ENCODE data around the gene GNAO1.

The GNAO1 gene

DNA sequence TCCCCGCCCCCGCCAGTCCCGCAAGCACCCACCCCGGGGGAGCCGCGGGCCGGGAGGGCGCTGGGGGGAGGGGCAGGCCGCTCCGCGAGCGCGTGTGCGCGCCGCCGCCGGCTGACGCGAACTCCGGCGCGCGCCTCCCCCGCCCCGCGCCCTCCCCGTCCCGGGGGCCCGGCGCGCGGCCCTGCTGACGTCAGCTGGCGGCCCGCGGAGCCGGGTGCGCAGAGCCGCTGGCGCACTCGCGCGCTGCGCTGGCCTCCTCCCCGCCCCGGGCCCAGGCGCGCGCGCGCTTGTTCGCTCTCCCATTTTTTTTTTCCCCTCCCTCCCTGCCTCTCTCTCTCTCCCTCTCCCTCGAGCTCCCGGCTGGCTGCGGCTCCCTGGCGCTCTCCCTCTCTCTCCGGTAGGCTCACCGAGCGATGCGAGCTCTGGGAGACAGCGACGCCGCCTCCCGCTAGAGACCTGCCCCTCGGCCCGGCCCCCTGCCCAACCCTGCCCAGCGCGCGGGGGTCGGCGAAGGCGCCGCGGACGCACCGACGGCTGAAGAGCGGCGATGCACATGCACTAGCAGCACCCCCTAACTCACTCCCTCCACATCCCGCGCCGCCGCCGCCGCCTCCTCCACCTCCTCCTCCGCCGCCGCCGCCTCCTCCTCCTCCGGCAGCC lies at the start of gene GNAO1:
Gene GNAO1, plus strand, starts transcription at position 334 of the 660 bp plus-strand sequence. CDS start 747 bp downstream, outside the sequence.
- Histone ChIP-seq H3K27ac (peak within 1 kb of the TSS in 12 of 21 experiments; percentile 14 to 82 (median 54)), H3K4me3 (peak within 1 kb of the TSS; percentile 34 to 64 (median 49))

DNA sequence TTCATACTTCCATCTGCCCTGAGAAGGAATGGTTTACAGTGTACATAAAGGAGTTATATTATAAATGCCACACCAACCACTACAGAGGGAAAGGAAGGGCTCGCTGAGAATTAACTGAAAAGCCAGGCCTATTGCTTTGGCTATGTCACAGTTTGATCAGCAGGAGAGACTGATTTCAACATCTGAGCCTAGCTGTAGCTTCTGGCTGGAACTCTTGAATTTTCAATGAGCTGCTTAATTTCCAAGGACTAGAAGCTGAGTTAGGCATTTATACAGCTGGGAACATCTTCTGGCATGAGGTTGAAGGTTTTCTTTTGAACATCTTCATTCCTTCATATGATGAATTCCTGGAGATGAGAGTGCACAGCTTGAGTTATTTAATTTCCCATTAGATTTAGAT lies 47.6 kb upstream of the GNAO1 start:
- H3K27ac ChIP-seq: no peak overlapping the region
- H3K4me3 ChIP-seq: no peak overlapping the region

DNA sequence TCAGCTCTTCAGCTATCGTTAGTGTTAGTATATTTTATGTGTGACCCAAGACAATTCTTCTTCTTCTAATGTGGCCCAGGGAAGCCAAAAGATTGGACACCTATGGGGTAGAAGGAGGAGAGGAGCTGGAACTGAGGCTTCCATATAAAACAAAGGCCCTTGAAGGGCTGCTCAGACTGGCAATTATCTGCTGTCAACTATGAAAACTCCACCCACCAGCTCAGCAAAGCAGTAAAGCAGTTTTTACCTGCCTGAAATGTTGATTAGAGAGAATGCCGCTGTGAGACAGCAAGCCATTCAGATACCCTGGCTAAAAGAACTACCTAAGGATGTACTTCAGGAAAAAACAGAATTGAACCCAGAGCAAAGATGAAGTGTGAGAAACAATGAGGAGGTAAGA lies 45.9 kb upstream of the GNAO1 start:
- Histone ChIP-seq H3K27ac (no peak overlapping the region), H3K4me3 (no peak overlapping the region)

DNA sequence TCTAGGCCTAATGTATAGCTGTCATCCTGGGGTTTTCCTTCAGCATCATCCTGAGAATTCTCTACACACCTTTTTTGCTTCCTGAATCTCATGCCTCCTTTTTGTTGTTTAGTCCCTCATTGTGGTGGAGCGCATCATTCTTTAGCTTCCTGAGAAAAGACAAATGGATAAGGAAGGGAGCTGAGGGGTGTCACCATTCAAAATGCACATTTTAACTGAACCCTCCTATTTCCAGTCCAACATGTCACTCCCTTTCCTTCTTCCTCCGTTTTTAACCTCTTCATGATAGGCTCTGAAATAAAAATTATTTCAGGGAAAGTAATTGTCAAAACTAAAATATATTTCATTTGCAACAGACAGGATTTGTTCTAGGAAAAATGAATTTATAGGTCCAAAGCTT lies 39.7 kb upstream of the GNAO1 start:
- no peak overlapping the region for H3K27ac ChIP-seq
- H3K4me3 ChIP-seq: no peak overlapping the region

DNA sequence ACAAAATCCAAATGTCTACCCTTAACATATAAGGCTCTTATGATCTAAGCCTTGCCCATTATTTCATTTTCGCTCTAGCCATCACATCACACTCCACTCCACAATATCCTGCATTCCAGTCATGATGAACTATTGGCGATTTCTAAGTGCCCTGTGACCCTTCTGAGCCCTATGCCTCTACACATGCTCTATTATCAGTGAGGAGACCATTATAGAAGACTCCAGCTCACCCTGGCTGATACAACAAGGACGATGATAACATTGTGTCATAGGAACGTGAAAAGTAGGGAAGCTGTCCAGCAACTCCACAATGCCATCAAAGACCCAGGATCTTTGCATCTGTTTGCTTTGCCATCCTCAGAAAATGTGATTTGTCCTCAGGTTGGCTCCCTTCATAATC lies 29.6 kb upstream of the GNAO1 start:
- no peak overlapping the region for H3K4me3 ChIP-seq
- H3K27ac ChIP-seq: no peak overlapping the region

DNA sequence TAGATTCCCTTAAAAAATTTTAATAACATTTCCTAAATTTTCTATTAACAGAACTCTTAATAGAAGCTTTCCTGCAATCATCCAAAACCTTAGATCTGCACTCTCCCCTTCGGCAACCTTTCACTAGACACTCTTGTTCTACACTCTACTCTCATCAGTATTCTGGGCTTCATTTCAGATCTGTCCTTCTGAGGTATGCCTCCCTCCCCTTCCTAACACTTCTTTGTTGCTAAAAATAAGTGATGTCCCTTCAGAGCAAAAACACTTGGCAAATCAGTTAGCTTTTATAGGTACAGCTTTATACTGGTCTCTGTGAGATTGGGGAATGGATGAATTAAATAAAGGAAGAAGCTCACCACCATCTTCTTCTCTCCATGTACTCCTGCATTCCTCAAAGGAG lies 28.2 kb upstream of the GNAO1 start:
- no peak overlapping the region for H3K27ac ChIP-seq
- H3K4me3 ChIP-seq: no peak overlapping the region

DNA sequence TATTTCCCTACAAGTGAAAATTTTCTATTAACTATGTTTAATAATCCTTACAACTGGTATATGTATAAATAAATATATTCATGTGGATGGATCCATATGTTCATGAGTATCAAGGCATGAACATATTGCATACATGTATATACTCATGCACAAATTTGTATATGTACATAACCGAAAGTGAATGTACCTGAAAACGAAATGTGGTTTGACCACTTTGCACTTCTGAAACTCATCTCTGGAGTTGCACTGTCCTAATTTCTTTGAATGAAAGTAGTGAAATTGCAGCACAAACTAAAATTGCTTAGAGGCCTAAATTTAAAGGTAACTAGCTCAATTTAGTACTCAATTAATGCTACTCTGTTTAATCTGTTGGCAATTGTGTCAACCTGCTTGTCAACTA lies 27.4 kb upstream of the GNAO1 start:
- H3K4me3 ChIP-seq: no peak overlapping the region
- no peak overlapping the region for H3K27ac ChIP-seq

DNA sequence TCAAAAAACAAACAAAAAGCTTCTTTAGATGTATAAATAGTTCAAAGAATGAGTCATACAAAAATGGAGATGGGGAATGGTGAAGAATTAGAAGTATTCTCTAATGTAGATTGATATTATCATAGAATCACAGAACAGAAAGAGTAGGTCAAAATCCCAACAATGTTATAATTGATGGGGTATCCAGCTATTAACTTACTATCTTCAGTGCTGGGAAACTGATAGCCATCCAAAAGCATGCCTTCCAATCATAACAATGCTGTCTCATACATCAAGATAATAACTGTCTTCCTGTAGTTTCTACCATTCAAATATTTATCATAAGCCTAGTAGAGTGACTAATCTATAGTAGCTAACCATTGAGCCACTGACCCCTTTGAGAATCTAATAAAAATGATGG lies 26.7 kb upstream of the GNAO1 start:
- Histone ChIP-seq H3K27ac (no peak overlapping the region), H3K4me3 (no peak overlapping the region)

DNA sequence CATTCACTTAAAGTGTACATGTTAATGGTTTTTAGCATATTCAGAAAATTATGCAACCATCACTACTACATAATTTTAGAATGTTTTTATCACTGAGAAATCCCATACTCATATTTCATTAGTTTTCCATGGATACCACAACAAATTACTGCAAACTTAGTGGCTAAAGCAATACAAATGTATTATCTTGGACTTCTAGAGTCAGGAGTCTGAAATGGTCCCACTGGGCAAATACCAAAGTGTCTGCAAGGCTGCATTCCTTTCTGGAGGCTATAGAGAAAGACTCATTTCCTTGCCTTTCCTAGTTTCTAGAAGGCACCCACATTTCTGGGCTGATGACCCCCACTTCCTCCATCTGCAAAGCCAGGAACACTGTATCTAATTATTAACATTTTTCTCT lies 16.9 kb upstream of the GNAO1 start:
- H3K4me3 ChIP-seq: no peak overlapping the region
- no peak overlapping the region for H3K27ac ChIP-seq

DNA sequence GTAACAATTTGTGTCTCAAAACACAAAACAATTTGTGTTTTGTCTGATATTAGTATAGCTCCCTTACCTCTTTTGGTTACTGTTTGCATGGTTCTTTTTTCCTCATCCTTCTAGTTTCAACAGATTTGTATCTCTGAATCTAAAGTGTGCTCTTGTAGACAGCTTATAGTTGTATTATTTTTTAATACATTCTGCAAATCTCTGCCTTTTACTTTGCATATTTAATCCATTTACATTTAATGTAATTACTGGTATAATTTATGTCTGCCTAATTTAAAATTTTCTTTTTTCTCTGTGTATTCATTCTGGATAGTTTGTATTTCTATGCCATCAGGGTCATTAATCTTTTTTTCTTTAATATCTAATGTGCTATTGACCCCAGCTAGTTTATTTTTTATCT lies 9.9 kb upstream of the GNAO1 start:
- Histone ChIP-seq H3K4me3 (no peak overlapping the region), H3K27ac (no peak overlapping the region)

DNA sequence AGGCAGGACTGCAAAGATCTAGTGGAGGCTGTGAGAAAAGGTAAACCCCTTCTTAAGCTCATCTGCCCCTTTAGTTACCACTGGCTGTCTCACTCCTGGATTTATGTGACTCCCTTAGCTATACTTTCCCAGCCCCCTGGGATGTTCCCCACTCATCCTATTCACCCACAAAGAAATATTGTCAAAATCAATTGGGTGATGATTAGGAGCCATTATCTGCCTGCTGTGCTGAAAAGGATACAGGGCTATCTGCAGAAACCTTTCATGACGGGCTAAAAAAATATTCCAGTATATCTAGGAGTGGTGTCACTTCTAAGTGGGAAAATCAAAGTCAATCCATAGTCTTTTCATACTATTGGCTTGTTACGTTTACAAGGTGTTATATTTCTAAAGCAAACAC lies 8.0 kb upstream of the GNAO1 start:
- Histone ChIP-seq H3K27ac (no peak overlapping the region), H3K4me3 (no peak overlapping the region)

DNA sequence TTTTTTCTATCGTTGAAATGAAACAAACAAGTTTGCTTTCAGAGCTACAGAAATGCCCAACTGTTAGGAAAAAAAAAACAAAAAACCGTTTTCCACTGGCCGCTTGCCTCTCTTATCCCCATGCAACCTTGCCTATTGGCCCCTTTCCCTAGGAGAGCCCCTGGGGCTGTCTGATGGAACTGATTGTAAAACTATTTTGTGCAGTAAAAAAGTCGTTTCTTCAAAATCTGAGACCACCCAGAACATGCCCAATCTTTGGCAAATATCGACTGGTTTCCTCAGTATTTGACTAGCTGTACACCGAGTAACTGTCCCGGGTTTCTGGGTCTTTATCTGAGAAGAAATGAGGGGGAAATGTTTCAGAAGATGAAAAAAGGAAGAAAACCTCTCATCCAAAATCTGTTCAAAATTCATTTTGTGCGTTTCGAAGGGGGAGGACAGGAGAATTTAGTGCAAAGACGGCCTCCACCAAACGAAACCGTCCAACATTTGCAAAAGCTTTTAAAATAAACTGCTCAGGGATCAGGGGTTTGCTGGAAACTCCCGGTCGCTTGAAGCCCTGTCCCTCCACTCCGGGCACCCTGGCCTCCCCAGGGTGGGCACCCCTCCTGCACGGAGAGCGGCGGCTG lies 1.1 kb upstream of the GNAO1 start:
- Histone ChIP-seq H3K4me3 (peak overlapping the region; percentile 31 to 64 (median 39)), H3K27ac (peak overlapping the region in 9 of 21 experiments; percentile 14 to 82 (median 74))

DNA sequence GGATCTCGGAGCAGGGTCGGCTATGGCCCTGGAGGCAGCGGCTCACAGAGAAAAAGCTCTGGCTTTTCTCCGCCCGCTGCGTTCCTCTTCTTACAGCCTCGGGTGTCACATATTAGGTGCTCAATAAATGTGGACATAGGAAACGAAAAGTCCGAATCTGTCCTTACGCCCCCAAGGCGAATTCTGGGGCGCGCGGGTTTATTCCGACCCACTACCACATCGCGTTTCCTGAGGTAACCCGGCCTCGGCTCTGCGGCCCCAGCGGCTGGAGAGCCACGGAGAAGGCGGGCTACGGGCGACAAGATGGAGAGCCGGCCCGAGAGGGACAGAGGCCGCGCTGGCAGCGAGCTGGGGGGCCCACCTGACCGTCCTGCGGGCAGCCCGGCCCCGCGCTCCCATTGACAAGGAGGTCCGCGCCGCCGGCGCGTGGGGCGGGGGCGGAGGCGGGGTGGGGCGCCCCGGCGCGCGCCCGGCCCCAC lies 573 bp upstream of the GNAO1 start:
- Histone ChIP-seq H3K4me3 (peak overlapping the region; percentile 31 to 64 (median 39)), H3K27ac (peak overlapping the region in 10 of 21 experiments; percentile 14 to 82 (median 64))

DNA sequence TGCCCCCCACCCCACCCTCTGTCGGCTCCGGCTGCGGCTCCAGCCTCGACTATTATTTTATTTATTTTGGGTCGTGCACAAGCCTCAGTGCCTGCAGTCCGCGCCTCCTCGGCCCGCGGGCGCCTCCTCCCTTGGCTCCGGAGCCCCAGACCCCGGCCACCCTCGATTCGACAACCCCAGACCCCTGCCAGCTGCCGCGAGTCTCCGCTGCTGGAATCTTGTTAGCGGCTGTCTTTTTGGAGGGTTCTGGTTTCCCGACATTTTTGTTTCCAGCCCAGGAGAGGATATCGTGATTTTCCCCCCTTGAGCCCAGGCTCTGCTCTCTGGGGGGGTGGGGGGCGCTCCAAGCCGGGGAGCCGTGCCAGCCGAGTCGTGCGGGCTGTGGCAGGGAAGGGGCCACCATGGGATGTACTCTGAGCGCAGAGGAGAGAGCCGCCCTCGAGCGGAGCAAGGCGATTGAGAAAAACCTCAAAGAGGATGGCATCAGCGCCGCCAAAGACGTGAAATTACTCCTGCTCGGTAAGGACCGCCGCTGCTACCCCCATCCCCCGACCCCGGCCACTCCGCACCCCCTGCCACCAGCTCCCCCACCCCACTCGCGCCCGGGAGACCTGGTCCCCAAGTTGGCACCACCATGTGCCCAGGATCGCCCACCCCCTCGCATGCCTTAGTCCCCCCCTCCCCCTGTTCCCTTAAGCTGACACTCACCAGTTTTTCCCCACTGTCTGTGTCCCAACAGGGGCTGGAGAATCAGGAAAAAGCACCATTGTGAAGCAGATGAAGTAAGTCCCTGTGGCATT lies 746 bp downstream of the GNAO1 start:
- peak overlapping the region in 6 of 21 experiments; percentile 21 to 77 (median 54) for H3K27ac ChIP-seq
- H3K4me3 ChIP-seq: peak overlapping the region; percentile 34 to 64 (median 49)

DNA sequence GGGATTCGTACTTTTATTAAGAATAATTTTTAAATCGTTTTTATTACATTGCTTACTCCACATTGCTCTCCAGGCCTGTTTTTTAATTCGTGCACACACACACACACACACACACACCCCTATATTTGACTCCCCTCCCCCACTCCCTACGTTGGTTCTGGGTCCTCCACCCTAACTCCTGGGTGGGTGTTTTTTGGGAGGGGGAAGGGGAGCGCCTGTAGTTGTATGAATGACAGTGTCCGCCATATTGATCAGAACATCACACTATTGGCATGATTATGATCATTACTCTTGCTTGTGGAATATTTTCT lies 1.3 kb downstream of the GNAO1 start:
- H3K27ac ChIP-seq: no peak overlapping the region
- H3K4me3 ChIP-seq: peak overlapping the region in 2 of 7 experiments; percentile 51 to 64

DNA sequence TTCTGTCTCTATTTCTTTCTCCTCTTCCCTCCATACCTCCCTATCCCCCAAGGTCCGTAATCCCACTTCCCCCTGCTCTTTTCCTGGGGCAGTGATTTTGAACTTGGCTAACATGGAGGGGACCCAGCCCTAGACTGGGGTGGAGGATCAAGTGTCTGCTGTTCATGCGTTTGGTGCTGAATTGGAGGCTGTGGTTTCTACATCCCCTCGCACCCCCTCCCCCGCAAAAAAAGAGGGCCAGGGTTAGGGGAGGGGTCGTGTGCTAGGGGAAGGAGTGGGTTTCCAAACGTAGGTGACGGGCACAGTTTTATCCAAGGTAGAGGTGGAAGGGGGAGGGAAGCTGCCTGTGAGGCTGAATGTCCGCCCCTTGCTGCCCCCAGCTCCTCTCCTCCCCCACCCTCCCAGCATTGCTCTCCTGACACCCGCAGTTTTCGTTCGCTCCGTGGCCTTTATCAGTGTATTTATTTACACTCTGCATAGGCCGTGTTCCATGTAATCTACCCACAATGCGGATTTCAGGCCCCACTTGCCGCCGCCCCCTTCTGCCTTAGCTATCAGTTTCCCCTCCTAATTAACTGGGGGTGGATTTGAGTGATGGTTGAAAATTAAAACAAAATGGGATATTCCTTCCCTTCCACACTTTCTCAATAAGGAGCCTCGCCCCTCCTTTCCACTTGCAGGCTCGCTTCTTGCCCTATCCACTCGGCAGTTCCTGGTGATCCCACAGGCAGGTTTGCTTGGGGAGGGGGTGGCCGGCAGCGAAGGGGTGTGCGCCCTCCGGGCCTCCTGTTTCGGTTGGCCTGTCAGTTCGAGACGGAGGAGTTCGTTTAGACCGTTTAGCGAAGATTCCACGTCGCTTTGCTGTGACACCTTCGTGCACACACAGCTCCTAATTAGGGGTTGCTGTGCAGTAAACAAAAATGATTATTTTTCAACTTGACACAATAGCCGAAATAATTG lies 2.0 kb downstream of the GNAO1 start:
- H3K27ac ChIP-seq: no peak overlapping the region
- H3K4me3 ChIP-seq: peak overlapping the region in 1 of 7 experiments; percentile 15

DNA sequence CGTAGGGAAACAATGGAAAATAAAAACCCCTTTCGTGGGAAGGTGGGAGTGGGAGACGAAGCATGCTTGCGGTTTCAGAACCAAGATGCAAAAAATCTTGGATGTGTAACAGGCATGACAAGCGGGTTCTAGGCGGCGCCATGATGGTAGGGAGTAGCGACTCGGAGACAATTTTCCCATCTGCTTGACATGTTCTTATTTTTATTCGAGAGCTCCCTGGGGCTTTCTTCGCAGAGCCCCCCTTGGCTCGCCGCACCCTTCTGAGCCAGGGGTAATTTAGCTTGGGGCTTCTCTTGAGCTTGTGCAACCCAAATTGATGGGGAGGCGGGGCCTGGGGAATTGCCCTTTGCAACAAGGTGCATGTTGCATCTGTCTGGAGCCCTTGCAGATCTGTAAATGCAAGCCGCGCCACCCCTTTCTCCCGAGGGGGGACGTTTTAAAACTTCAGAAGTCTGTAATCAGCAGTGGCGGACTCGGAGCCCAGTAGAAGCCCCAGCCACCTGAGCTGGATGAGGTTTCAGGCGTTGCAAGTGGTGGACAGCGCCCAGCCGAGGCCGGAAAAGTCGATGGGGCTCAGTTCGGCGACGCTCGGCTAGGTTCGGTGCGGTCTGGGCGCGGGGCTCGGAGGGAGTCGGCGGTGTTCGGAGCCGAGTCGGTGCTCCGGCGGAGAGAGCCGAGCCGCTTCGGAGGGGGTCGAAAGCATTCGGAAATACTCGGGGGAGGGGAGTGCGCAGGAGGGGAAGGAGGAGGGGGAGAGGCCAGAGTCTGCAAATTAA lies 2.9 kb downstream of the GNAO1 start:
- no peak overlapping the region for H3K27ac ChIP-seq
- peak overlapping the region in 3 of 7 experiments; percentile 12 to 15 (median 13) for H3K4me3 ChIP-seq

DNA sequence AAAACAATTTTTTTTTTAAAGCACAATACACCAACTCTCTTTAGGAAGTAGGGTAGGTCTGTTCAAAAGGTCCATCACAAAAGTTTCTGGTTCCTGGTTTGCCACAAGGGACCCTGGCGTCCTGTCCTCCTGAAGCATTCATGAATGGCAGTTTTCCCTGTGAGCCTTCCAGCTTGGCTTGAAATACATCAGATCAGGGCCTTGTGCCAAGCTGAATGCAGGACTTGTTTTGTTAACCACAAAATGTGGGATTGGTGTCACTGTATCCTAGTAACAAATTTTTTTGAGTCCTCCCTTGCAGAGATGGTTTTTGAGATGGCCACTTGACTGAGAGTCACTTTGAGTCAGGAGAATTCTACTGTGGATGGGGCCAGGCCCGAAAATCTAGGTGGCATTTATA lies 3.9 kb downstream of the GNAO1 start:
- Histone ChIP-seq H3K4me3 (no peak overlapping the region), H3K27ac (no peak overlapping the region)

DNA sequence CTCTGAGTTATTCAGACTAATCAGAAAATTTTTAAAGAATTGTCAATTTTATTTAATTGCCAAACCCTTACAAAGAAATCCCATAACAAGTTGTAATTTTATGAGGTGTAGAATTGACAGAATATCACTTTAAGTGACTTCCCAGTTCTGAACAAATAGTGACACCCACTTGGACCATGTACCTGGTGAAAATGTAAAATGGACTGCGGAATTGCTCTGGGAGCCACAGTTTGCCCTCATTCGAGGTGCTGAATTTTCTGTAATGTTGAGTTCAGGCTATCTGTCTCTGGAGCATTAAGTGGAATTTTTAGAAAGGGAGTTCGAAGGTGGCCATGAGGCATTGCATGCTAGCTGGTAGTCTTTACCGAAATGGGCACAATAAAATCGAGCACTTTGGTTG lies 5.1 kb downstream of the GNAO1 start:
- H3K4me3 ChIP-seq: no peak overlapping the region
- H3K27ac ChIP-seq: no peak overlapping the region

All from skin epidermis (tissue), 12 donors.